Heart left ventricle (tissue), 13 donors: ENCODE measurements around the gene ADCY3.

Experiments used
- POLR2A ChIP-seq, 2 donors: fragments of 450-650 bp; IDR thresholded peaks; one replicate each; pipeline ENCODE4 v1.6.1; 2017; ENCODE audit warnings: antibody characterized with exemption in 2 of 2, mild to moderate bottlenecking in 2 of 2, moderate library complexity in 2 of 2
- TF ChIP-seq, protein P1 (sequence below), 12 donors: fragments of 200-600 bp; sonication (generic) in 4 of 12; IDR thresholded peaks; one replicate each; pipeline versions ENCODE4 v1.5.0 to v1.8.0; 2018 to 2022; ENCODE audit warnings: antibody characterized with exemption in 12 of 12, mild to moderate bottlenecking in 5 of 12
- donor health status: ischemic (EF 13 %, LVEDD 7.1; RV severe dilation, severe dysfunction).
- donor health status: DM: no; HTN: yes; CAD: no.
- donor health status: DM: no; HTN: no; CAD: no.
- donor health status: ischemic (EF 25% LVEDD 6.9; RV normal size, moderate dysfunction).
- donor health status: ischemic (EF 25% LVEDD 5.7; RV mildly dilated, moderate dysfunction).
- donor health status: ischemic (EF 35%, LVEDD 5.7; RV mildly dilated, moderate dysfunction).
- donor health status: nonischemic (EF 11% LVEDD 7.7; RV severe dilation, severe dysfunction).
- donor health status: DM: yes; HTN: yes; CAD: no.
- donor health status: PGD.
- donor health status: ischemic (EF 29% LVEDD 5.4; RV normal size, mild dysfunction).
- donor health status: nonischemic (EF 23%, LVEDD 6.1; RV moderate dilation, normal function).

GRCh38 chr2:24920098-24920808 is at the start of gene ADCY3:
- TF ChIP-seq, protein P1, sequence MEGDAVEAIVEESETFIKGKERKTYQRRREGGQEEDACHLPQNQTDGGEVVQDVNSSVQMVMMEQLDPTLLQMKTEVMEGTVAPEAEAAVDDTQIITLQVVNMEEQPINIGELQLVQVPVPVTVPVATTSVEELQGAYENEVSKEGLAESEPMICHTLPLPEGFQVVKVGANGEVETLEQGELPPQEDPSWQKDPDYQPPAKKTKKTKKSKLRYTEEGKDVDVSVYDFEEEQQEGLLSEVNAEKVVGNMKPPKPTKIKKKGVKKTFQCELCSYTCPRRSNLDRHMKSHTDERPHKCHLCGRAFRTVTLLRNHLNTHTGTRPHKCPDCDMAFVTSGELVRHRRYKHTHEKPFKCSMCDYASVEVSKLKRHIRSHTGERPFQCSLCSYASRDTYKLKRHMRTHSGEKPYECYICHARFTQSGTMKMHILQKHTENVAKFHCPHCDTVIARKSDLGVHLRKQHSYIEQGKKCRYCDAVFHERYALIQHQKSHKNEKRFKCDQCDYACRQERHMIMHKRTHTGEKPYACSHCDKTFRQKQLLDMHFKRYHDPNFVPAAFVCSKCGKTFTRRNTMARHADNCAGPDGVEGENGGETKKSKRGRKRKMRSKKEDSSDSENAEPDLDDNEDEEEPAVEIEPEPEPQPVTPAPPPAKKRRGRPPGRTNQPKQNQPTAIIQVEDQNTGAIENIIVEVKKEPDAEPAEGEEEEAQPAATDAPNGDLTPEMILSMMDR (IDR thresholded peaks at IDR 0.05), result no peak
- TF ChIP-seq POLR2A (IDR thresholded peaks at IDR 0.05), result no peak
